Psoas muscle (tissue), 8 donors: ENCODE measurements around the gene PTPMT1. TPM values are rescaled to one million over a fixed set of nuclear protein-coding genes. Genes with fewer than 3 reads are reported as not detected.

ENCODE experiments used
- ATAC-seq, 4 donors: fragments of 200-7000 bp; cut with Tn5 transposase; one replicate each; pipeline ENCODE4 v1.9.1; 2020; ENCODE audit warnings: moderate library complexity in 3 of 4, mild to moderate bottlenecking in 2 of 4
- DNase-seq, 2 donors: peaks; one replicate each; pipeline ENCODE4 v3.0.0-alpha.2; 2020
- H3K27ac ChIP-seq: fragments of 200-600 bp; one replicate; pipeline ENCODE4 v1.8.0; 2022
- H3K27me3 ChIP-seq, 3 donors: fragments of 200-600 bp in 1 of 3; one replicate each; pipeline versions ENCODE4 v1.6.1 to v1.8.0; 2013 to 2022; ENCODE audit warnings: low read length in 2 of 3, mild to moderate bottlenecking in 2 of 3, moderate library complexity in 1 of 3; ENCODE audit not compliant: insufficient read depth in 3 of 3
- H3K36me3 ChIP-seq, 2 donors: fragments of 200-600 bp in 1 of 2; one replicate each; pipeline versions ENCODE4 v1.6.1 to v1.8.0; 2013 to 2022; ENCODE audit warnings: low read depth in 1 of 2, mild to moderate bottlenecking in 1 of 2, moderate library complexity in 1 of 2; ENCODE audit not compliant: insufficient read depth in 1 of 2
- H3K4me1 ChIP-seq: fragments of 200-600 bp; one replicate; pipeline ENCODE4 v1.8.0; 2022
- H3K4me3 ChIP-seq: fragments of 200-600 bp; one replicate; pipeline ENCODE4 v1.8.0; 2022; ENCODE audit warnings: mild to moderate bottlenecking
- H3K9me3 ChIP-seq: fragments of 200-600 bp; one replicate; pipeline ENCODE4 v1.8.0; 2022
- CTCF ChIP-seq: fragments of 200-600 bp; IDR thresholded peaks from one replicate; pipeline ENCODE4 v1.8.0; 2022; ENCODE audit warnings: antibody characterized with exemption
- WGBS, 3 donors: extraction: QIAGEN DNeasy Blood & Tissue Kit; methylation state at CpG; one replicate each; pipeline versions ENCODE4 v1.1.6 to v1.1.7; 2013; 5-methylcytosine and 5-hydroxymethylcytosine counted together
- intact Hi-C, 2 donors: fragments of 100-400 bp; cut with DNase I; formaldehyde crosslinking; loops; one replicate each; pipeline versions ENCODE4 v1.11.0 to v1.14.2; 2022
- polyA plus RNA-seq, 3 donors: library from polyadenylated mRNA; stranded (reverse); fragments of 200-250 nt; gene quantifications; one replicate each; pipeline ENCODE4 v1.2.3, GENCODE V29; 2013
- total RNA-seq, 4 donors: library from RNA; stranded (reverse); fragmentation: NEBNext Ultra II Directional in 2 of 4; extraction: Animal tissue kit (Norgen Biotek cat#: 25700) in 2 of 4; gene quantifications; one replicate each; pipeline versions ENCODE4 v1.2.1 to v1.2.4, GENCODE V29; 2021 to 2023
- donor health status: healthy with polysubstance abuse.
- donor health status: DM: no; HTN: no; CAD: no; lungs with moderate emphysema.
- donor health status: Bipolar disorder and iron deficiency.
- donor health status: healthy.
- donor health status: DM: yes; HTN: yes; CAD: no.
- donor health status: DM: no; HTN: no; CAD: no.
- donor health status: DM: no; HTN: no; CAD: no.
- donor health status: DM: yes; HTN: yes; CAD: no.

Gene PTPMT1
- total and polyA plus RNA-seq, 7 donors = 20.9 to 40.3 (median 34.5) TPM

GRCh38 chr11:47603295-47603694, 37.9 kb downstream of the PTPMT1 start:
- H3K36me3 ChIP-seq = peaks cover 0 to 19% of the 10 kb centered on the region in 2 donors
- intact Hi-C loops = no loop called here
- H3K27me3 ChIP-seq = no peaks in the 10 kb centered on the region
- no peak for TF ChIP-seq CTCF
- DNase-seq (no peak), ATAC-seq (no peak)
- no peaks in the 10 kb centered on the region for H3K4me1 ChIP-seq
- H3K4me3 ChIP-seq = no peak overlapping the region
- 91 to 93% (median 91%) methylated on average over 4 of the region's 4 CpGs for WGBS, 3 donors
- no peaks in the 10 kb centered on the region for H3K9me3 ChIP-seq
- no peak overlapping the region for H3K27ac ChIP-seq

GRCh38 chr11:47605921-47606320, 40.5 kb downstream of the PTPMT1 start:
- DNase-seq (no peak), ATAC-seq (no peak)
- intact Hi-C loops = no loop called here
- Histone ChIP-seq H3K4me3 (no peak overlapping the region), H3K27me3 (no peaks in the 10 kb centered on the region), H3K9me3 (no peaks in the 10 kb centered on the region), H3K36me3 (peaks cover 0 to 34% of the 10 kb centered on the region in 2 donors), H3K27ac (no peak overlapping the region), H3K4me1 (no peaks in the 10 kb centered on the region)
- 77 to 86% (median 81%) methylated on average over 3 of the region's 3 CpGs for WGBS, 3 donors
- no peak for TF ChIP-seq CTCF

- DNase-seq (no peak), ATAC-seq (no peak)
- H3K4me1 ChIP-seq = no peaks in the 10 kb centered on the region
- H3K36me3 ChIP-seq = peaks cover 0 to 41% of the 10 kb centered on the region in 2 donors
- H3K4me3 ChIP-seq = no peak overlapping the region
- whole genome bisulfite sequencing, 3 donors = 44 to 52% (median 47%) methylated on average over 5 of the region's 5 CpGs
- H3K27ac ChIP-seq = no peak overlapping the region
- intact Hi-C loops = no loop called here
- no peak for TF ChIP-seq CTCF
- no peaks in the 10 kb centered on the region for H3K27me3 ChIP-seq
- H3K9me3 ChIP-seq = no peaks in the 10 kb centered on the region
These were observed 41.3 kb downstream of the PTPMT1 start for GRCh38 chr11:47606731-47607130.

GRCh38 chr11:47607380-47607779, 42.0 kb downstream of the PTPMT1 start:
- no peak overlapping the region for H3K27ac ChIP-seq
- peak; percentile 50 to 62 for DNase-seq
- intact Hi-C loops = no loop called here
- no peaks in the 10 kb centered on the region for H3K27me3 ChIP-seq
- TF ChIP-seq CTCF = no peak
- peak in 3 of 4 donors; percentile 40 to 48 (median 43) for ATAC-seq
- no peaks in the 10 kb centered on the region for H3K9me3 ChIP-seq
- H3K36me3 ChIP-seq = peaks cover 0 to 42% of the 10 kb centered on the region in 2 donors
- H3K4me1 ChIP-seq = no peaks in the 10 kb centered on the region
- 37 to 63% (median 50%) methylated on average over 7 of the region's 7 CpGs for WGBS, 3 donors
- no peak overlapping the region for H3K4me3 ChIP-seq

- no peak for TF ChIP-seq CTCF
- Histone ChIP-seq H3K9me3 (no peaks in the 10 kb centered on the region), H3K4me1 (no peaks in the 10 kb centered on the region), H3K27me3 (no peaks in the 10 kb centered on the region), H3K4me3 (no peak overlapping the region), H3K36me3 (peaks cover 0 to 44% of the 10 kb centered on the region in 2 donors), H3K27ac (no peak overlapping the region)
- DNase-seq = no peak
- WGBS, 3 donors = 45 to 69% (median 52%) methylated on average over 3 of the region's 3 CpGs
- intact Hi-C loops = no loop called here
- ATAC-seq = no peak
These were observed 44.3 kb downstream of the PTPMT1 start for GRCh38 chr11:47609675-47610074.
